SK-N-SH (cell line): ENCODE data around the gene KIAA1210. TPM values are rescaled to one million over a fixed set of nuclear protein-coding genes. Genes with fewer than 3 reads are reported as not detected.

ENCODE experiments used
- CTCF ChIA-PET: fragments of 300-600, 350-600 bp; formaldehyde crosslinking; extraction: SDS; loops from one replicate; lab custom pipeline; 2021; lab: Yijun Ruan, JAX
- POLR2A ChIA-PET: fragments of 350-600 bp; sonication (Branson Sonifier 250); formaldehyde crosslinking; extraction: SDS; loops from one replicate; lab custom pipeline; 2020; ENCODE audit warnings: antibody characterized with exemption, inconsistent platforms; lab: Yijun Ruan, JAX
- DNase-seq: peaks from one replicate; pipeline ENCODE4 v3.0.0; 2012
- H2AFZ ChIP-seq: fragments of 200-600 bp; sonication (generic); 2 replicates; pipeline ENCODE4 v1.8.1; 2016; ENCODE audit warnings: antibody characterized with exemption, mild to moderate bottlenecking, low read depth
- H3F3A ChIP-seq: fragments of 200-600 bp; sonication (generic); replicated peaks from 2 replicates; pipeline ENCODE3; 2016; ENCODE audit warnings: antibody characterized with exemption, mild to moderate bottlenecking; ENCODE audit not compliant: insufficient read depth
- H3K27ac ChIP-seq, 2 experiments: fragments of 200-500 bp in 1 of 2; fragments of 200-600 bp in 1 of 2; sonication (Bioruptor generic) in 1 of 2; sonication (generic), shearing (Covaris generic) in 1 of 2; 2 replicates each; pipeline versions ENCODE4 v1.5.1 to v1.6.1; 2014 to 2016; ENCODE audit warnings: low read depth in 2 of 2, inconsistent platforms in 1 of 2, low read length in 1 of 2, mild to moderate bottlenecking in 1 of 2, mixed read lengths in 1 of 2
- H3K27me3 ChIP-seq: fragments of 200-600 bp; sonication (generic), shearing (Covaris generic); 2 replicates; pipeline ENCODE4 v1.6.1; 2016; ENCODE audit warnings: mixed run types; ENCODE audit not compliant: insufficient read depth
- H3K36me3 ChIP-seq, 2 experiments: fragments of 200-500 bp in 1 of 2; fragments of 200-600 bp in 1 of 2; sonication (Bioruptor generic) in 1 of 2; sonication (generic) in 1 of 2; replicated peaks in 1 of 2; 2 replicates each; pipeline versions ENCODE3 to v1.5.1; 2014 to 2016; ENCODE audit warnings: low read length in 1 of 2, mild to moderate bottlenecking in 1 of 2; ENCODE audit not compliant: insufficient read depth in 2 of 2, control insufficient read depth in 1 of 2
- H3K4me1 ChIP-seq, 2 experiments: fragments of 200-500 bp in 1 of 2; fragments of 200-600 bp in 1 of 2; sonication (Bioruptor generic) in 1 of 2; sonication (generic), shearing (Covaris generic) in 1 of 2; 2 replicates each; pipeline versions ENCODE4 v1.5.1 to v1.6.1; 2014 to 2016; ENCODE audit warnings: low read depth in 1 of 2, low read length in 1 of 2, mixed run types in 1 of 2; ENCODE audit not compliant: insufficient read depth in 2 of 2, control insufficient read depth in 1 of 2
- H3K4me2 ChIP-seq: fragments of 200-600 bp; sonication (generic), shearing (Covaris generic); 2 replicates; pipeline ENCODE4 v1.6.1; 2017; ENCODE audit warnings: mixed run types
- H3K4me3 ChIP-seq, 2 experiments: fragments of 200-500 bp in 1 of 2; fragments of 200-600 bp in 1 of 2; sonication (Bioruptor generic) in 1 of 2; sonication (generic), shearing (Covaris generic) in 1 of 2; 2 replicates each; pipeline versions ENCODE4 v1.5.1 to v1.8.1; 2014 to 2016; ENCODE audit warnings: low read depth in 2 of 2, inconsistent platforms in 1 of 2, low read length in 1 of 2, mild to moderate bottlenecking in 1 of 2, mixed read lengths in 1 of 2, moderate library complexity in 1 of 2
- H3K79me2 ChIP-seq: fragments of 200-600 bp; sonication (generic); 2 replicates; pipeline ENCODE4 v1.8.1; 2017; ENCODE audit warnings: mild to moderate bottlenecking; ENCODE audit not compliant: insufficient read depth
- H3K9ac ChIP-seq: fragments of 200-600 bp; sonication (generic); 2 replicates; pipeline ENCODE4 v1.6.1; 2017; ENCODE audit warnings: mixed run types
- H3K9me2 ChIP-seq: fragments of 200-600 bp; sonication (generic); 2 replicates; pipeline ENCODE4 v1.6.1; 2017; ENCODE audit warnings: mixed run types
- H3K9me3 ChIP-seq: fragments of 200-600 bp; sonication (generic); 2 replicates; pipeline ENCODE4 v1.6.1; 2017; ENCODE audit warnings: mixed run types, mild to moderate bottlenecking, moderate library complexity
- H4K20me1 ChIP-seq: fragments of 200-600 bp; sonication (generic); 2 replicates; pipeline ENCODE4 v1.6.1; 2017; ENCODE audit warnings: mild to moderate bottlenecking, mixed run types; ENCODE audit not compliant: insufficient read depth
- ELF1 ChIP-seq: IDR thresholded peaks from 2 replicates; pipeline ENCODE4 v1.4.0; 2012
- GABPA ChIP-seq: IDR thresholded peaks from 2 replicates; pipeline ENCODE4 v1.4.0; 2012; ENCODE audit warnings: low read depth, mild to moderate bottlenecking
- MAX ChIP-seq: IDR thresholded peaks from 2 replicates; pipeline ENCODE4 v1.4.0; 2012; ENCODE audit warnings: low read depth
- MXI1 ChIP-seq: IDR thresholded peaks from 2 replicates; pipeline ENCODE4 v1.6.1; 2012; ENCODE audit warnings: mild to moderate bottlenecking, low read depth, low read length, improper control_type of control experiment
- NRF1 ChIP-seq: IDR thresholded peaks from 2 replicates; pipeline ENCODE4 v1.6.1; 2012; ENCODE audit warnings: low read depth, mild to moderate bottlenecking, low read length
- PBX3 ChIP-seq: IDR thresholded peaks from 2 replicates; pipeline ENCODE4; 2012
- RAD21 ChIP-seq: IDR thresholded peaks from 2 replicates; pipeline ENCODE4 v1.6.1; 2012; ENCODE audit warnings: mild to moderate bottlenecking, low read length
- RCOR1 ChIP-seq: fragments of 150-350 bp; IDR thresholded peaks from 2 replicates; pipeline ENCODE4 v1.6.1; 2017; ENCODE audit warnings: antibody characterized with exemption, low read length
- RXRA ChIP-seq: IDR thresholded peaks from 2 replicates; pipeline ENCODE4 v1.4.0; 2012; ENCODE audit warnings: low read depth, mild to moderate bottlenecking, borderline replicate concordance
- SMC3 ChIP-seq: IDR thresholded peaks from 2 replicates; pipeline ENCODE4 v1.6.1; 2012; ENCODE audit warnings: low read depth, low read length, improper control_type of control experiment
- WGBS: methylation state at CpG from one replicate; pipeline ENCODE4 v1.1.6; 2017; ENCODE audit warnings: low lambda C conversion rate; 5-methylcytosine and 5-hydroxymethylcytosine counted together
- polyA plus RNA-seq, 3 experiments: library from polyadenylated mRNA; depleted of rRNA; stranded (reverse); fragments of >200 nt; gene quantifications; 2 replicates each; pipeline ENCODE4 v1.2.3, GENCODE V29; 2012
- TF ChIP-seq, protein P1 (sequence below): fragments of 200-600 bp; sonication (generic); IDR thresholded peaks from 2 replicates; pipeline ENCODE4 v1.6.1; 2017; ENCODE audit warnings: antibody characterized with exemption, mild to moderate bottlenecking, moderate library complexity

The KIAA1210 gene
- polyA plus RNA-seq, 1 of the 3 experiments (the other 2 are of a cell fraction) = not detected

- no peak for TF ChIP-seq RCOR1
- TF ChIP-seq RXRA = no peak
- no peak for TF ChIP-seq MAX
- TF ChIP-seq PBX3 = no peak
- no peak for TF ChIP-seq ELF1
- TF ChIP-seq MXI1 = no peak
- no peak for TF ChIP-seq GABPA
- H3F3A ChIP-seq = no peaks in the 10 kb centered on the region
- H4K20me1 ChIP-seq = no peaks in the 10 kb centered on the region
- no peak overlapping the region for H3K9ac ChIP-seq
- no peak overlapping the region for H2AFZ ChIP-seq
- H3K9me3 ChIP-seq = no peaks in the 10 kb centered on the region
- DNase-seq = no peak
- no peak overlapping the region for H3K27ac ChIP-seq
- H3K36me3 ChIP-seq = no peaks in the 10 kb centered on the region
- ChIA-PET POLR2A (no interaction called here), CTCF (no interaction called here)
- H3K9me2 ChIP-seq = no peaks in the 10 kb centered on the region
- no peak overlapping the region for H3K4me2 ChIP-seq
- H3K4me1 ChIP-seq = no peaks in the 10 kb centered on the region
- no peak overlapping the region for H3K4me3 ChIP-seq
- peaks cover 45% of the 10 kb centered on the region; the same call in 1 of the 2 replicates for H3K27me3 ChIP-seq
- 4% methylated on average over 1 of the region's 1 CpG for WGBS
- no peaks in the 10 kb centered on the region for H3K79me2 ChIP-seq
These were observed 58.5 kb downstream of the KIAA1210 start for GRCh38 chrX:119069128-119069527.

DNA sequence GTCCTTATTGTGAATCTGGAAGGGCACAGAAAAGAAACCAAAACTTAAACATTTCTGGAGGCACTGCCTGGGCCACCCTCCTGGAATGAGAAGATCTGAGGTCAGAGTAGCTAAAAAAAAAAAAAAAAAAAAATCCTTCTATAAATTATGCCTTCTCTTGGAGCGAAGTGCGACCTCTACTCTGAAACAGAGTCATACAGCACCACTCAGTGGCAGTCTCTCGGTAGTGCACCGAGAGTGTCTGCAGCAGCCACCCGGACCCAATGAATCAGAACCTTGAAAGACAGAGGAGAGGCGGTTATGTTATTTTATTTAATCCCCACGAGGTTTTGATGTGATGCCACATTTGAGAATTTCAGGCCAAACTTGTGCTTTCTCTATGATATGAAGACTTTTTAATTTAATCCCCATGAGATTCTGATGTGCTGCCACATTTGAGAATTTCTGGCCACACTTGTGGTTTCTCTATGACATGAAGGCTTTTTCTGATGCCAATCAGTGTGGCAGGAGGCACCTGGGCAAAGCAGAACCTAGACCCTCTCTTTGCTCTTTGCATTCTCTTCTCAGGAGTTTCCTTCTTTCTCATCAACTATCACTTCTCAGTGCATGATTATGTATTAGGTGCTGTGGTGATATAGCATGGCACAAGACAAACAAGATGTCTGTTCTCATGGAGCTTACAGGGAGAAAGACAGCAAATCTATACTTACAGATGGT, 60.4 kb downstream of the KIAA1210 start:
- POLR2A ChIA-PET = no interaction called here
- no peaks in the 10 kb centered on the region for H3K36me3 ChIP-seq

More for the DNA sequence above, 60.4 kb downstream of the KIAA1210 start:
- Histone ChIP-seq H4K20me1 (no peaks in the 10 kb centered on the region), H3K79me2 (no peaks in the 10 kb centered on the region), H3K27me3 (peaks cover 27% of the 10 kb centered on the region; the same call in 1 of the 2 replicates), H3K9ac (no peak overlapping the region), H3K4me2 (no peak overlapping the region), H3K4me1 (no peaks in the 10 kb centered on the region), H3F3A (no peaks in the 10 kb centered on the region), H3K9me3 (no peaks in the 10 kb centered on the region), H2AFZ (no peak overlapping the region), H3K27ac (no peak overlapping the region), H3K4me3 (no peak overlapping the region), H3K9me2 (no peaks in the 10 kb centered on the region)
- 0% methylated on average over 7 of the region's 7 CpGs for WGBS
- CTCF ChIA-PET = interaction anchor here (0.6 to 0.9 kb wide), 3 partner anchors 8 to 64 kb away, joined by 3 read pairs; no protein-coding TSS in a partner anchor
- DNase-seq = peak; percentile 44
- TF ChIP-seq ELF1 = no peak
- no peak for TF ChIP-seq NRF1
- TF ChIP-seq RAD21 = peak; percentile 68
- TF ChIP-seq, protein P1, sequence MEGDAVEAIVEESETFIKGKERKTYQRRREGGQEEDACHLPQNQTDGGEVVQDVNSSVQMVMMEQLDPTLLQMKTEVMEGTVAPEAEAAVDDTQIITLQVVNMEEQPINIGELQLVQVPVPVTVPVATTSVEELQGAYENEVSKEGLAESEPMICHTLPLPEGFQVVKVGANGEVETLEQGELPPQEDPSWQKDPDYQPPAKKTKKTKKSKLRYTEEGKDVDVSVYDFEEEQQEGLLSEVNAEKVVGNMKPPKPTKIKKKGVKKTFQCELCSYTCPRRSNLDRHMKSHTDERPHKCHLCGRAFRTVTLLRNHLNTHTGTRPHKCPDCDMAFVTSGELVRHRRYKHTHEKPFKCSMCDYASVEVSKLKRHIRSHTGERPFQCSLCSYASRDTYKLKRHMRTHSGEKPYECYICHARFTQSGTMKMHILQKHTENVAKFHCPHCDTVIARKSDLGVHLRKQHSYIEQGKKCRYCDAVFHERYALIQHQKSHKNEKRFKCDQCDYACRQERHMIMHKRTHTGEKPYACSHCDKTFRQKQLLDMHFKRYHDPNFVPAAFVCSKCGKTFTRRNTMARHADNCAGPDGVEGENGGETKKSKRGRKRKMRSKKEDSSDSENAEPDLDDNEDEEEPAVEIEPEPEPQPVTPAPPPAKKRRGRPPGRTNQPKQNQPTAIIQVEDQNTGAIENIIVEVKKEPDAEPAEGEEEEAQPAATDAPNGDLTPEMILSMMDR = peak; percentile 64
- peak; percentile 59 for TF ChIP-seq SMC3
